Measurements from ENCODE around the gene SLC44A2. TPM values are rescaled to one million over a fixed set of nuclear protein-coding genes. Genes with fewer than 3 reads are reported as not detected.

The SLC44A2 gene
- total and polyA plus RNA-seq, 2 of the 8 experiments (the other 6 are each of a cell fraction or from before 2014, with no cell fraction given): 105 to 120 TPM

GRCh38 chr19:10620786-10621185 lies 4.6 kb upstream of the SLC44A2 start:
- H3K4me3 ChIP-seq (ENCODE audit: extremely low read depth in 1 of 4, insufficient read depth in 2 of 4, low read depth in 3 of 4, low read length in 4 of 4): no peak overlapping the region
- WGBS, 2 experiments (ENCODE audit: extremely low coverage in 1 of 2, insufficient coverage in 1 of 2, insufficient read length in 1 of 2, insufficient replicate concordance in 2 of 2, low coverage in 1 of 2, low lambda C conversion rate in 2 of 2, missing lambda C conversion rate in 1 of 2): 96% methylated on average over 4 of the region's 4 CpGs; no CpG with 5 or more reads in 1 of the 2 experiments
- H3K36me3 ChIP-seq (ENCODE audit: control insufficient read depth in 2 of 4, insufficient read depth in 4 of 4, low read length in 3 of 4): no peaks in the 10 kb centered on the region
- no peak overlapping the region for H2BK5ac ChIP-seq (ENCODE audit: low read depth, low read length)
- no peak overlapping the region for H2BK120ac ChIP-seq (replicated peaks; ENCODE audit: low read depth, low read length)
- no peak overlapping the region for H4K91ac ChIP-seq (replicated peaks; ENCODE audit: insufficient read length, low read length)
- H4K5ac ChIP-seq (ENCODE audit: insufficient read length, low read depth, low read length): no peak overlapping the region
- no peak overlapping the region; the same call in 1 of the 2 replicates for H2BK15ac ChIP-seq (ENCODE audit: low read length)
- FAIRE-seq (no peak), DNase-seq (ENCODE audit: low read depth in 1 of 2, low spot score in 2 of 2) (no peak)
- no peak overlapping the region for H3K14ac ChIP-seq (ENCODE audit: insufficient read length)
- H3K9ac ChIP-seq (replicated peaks in 1 of 4; ENCODE audit: extremely low read depth in 1 of 4, low read depth in 3 of 4, low read length in 3 of 4): no peak overlapping the region
- no peak overlapping the region for H2AK5ac ChIP-seq (ENCODE audit: low read depth, low read length)
- H3K79me2 ChIP-seq (ENCODE audit: control insufficient read depth in 1 of 2, insufficient read depth in 2 of 2, low read length in 2 of 2): peaks cover 0 to 1% of the 10 kb centered on the region in 2 experiments; a peak in 1 of 4 replicates
- peaks cover 4 to 9% (median 6%) of the 10 kb centered on the region in 4 experiments for H3K4me1 ChIP-seq (replicated peaks in 1 of 4; ENCODE audit: control insufficient read depth in 3 of 4, insufficient read depth in 4 of 4, low read length in 3 of 4)
- H3K27me3 ChIP-seq (replicated peaks in 1 of 4; ENCODE audit: control insufficient read depth in 3 of 4, extremely low read depth in 1 of 4, insufficient read depth in 3 of 4, low read length in 3 of 4): no peaks in the 10 kb centered on the region
- no peak overlapping the region for H3K23ac ChIP-seq (ENCODE audit: insufficient read length)
- H3K79me1 ChIP-seq (ENCODE audit: low read depth, low read length): peaks cover 7% of the 10 kb centered on the region
- no peak overlapping the region for H2BK20ac ChIP-seq (ENCODE audit: low read length)
- no peak overlapping the region for H4K8ac ChIP-seq (ENCODE audit: extremely low read depth, insufficient read depth, low read length)
- H3K23me2 ChIP-seq (ENCODE audit: low read depth, low read length): peaks cover 5% of the 10 kb centered on the region; the same call in 1 of the 2 replicates
- H3K9me3 ChIP-seq (ENCODE audit: insufficient read depth in 2 of 2, low read depth in 1 of 2, low read length in 1 of 2): no peaks in the 10 kb centered on the region
- no peak overlapping the region for H3K4me2 ChIP-seq (ENCODE audit: insufficient read depth in 1 of 2, low read depth in 2 of 2, low read length in 2 of 2)
- no peak overlapping the region for H3K27ac ChIP-seq (ENCODE audit: low read depth, low read length)
- TF ChIP-seq TAF1 (IDR thresholded peaks at IDR 0.05; ENCODE audit: low read depth, low read length) (no peak), POU5F1 (IDR thresholded peaks at IDR 0.05; ENCODE audit: low read depth, low read length) (no peak), BCL11A (IDR thresholded peaks at IDR 0.05; ENCODE audit: low read depth in 2 of 2, low read length in 2 of 2) (no peak), POLR2A (IDR thresholded peaks at IDR 0.05; ENCODE audit: control extremely low read depth in 1 of 2, low read depth in 2 of 2, low read length in 2 of 2) (no peak), SRF (IDR thresholded peaks at IDR 0.05; ENCODE audit: low read depth, low read length) (no peak), EP300 (IDR thresholded peaks at IDR 0.05; ENCODE audit: borderline replicate concordance in 1 of 2, low read depth in 2 of 2, low read length in 2 of 2) (no peak), CTCF (IDR thresholded peaks at IDR 0.05; ENCODE audit: control extremely low read depth in 1 of 3, insufficient read depth in 1 of 3, low read depth in 1 of 3, low read length in 3 of 3) (no peak), RXRA (IDR thresholded peaks at IDR 0.05; ENCODE audit: insufficient read depth, low read depth, low read length) (no peak), E2F6 (IDR thresholded peaks at IDR 0.05) (no peak)
- CTCF ChIA-PET (ENCODE audit: partially characterized antibody): interaction anchor here (1.1 to 6.1 kb wide), 4 partner anchors 14 to 39 kb away, joined by 3 to 46 read pairs (median 3); no protein-coding TSS in a partner anchor
- H2BK12ac ChIP-seq (ENCODE audit: low read depth, low read length): 0 out of 2 replicates have a peak overlapping the region, but pooled peaks have one; percentile 17
- no peaks in the 10 kb centered on the region for H4K20me1 ChIP-seq (replicated peaks in 1 of 2; ENCODE audit: control insufficient read depth in 1 of 2, insufficient read depth in 2 of 2, low read length in 2 of 2)
- no peak overlapping the region for H3K4ac ChIP-seq (replicated peaks; ENCODE audit: insufficient read length, low read depth, low read length)
- POLR2A ChIA-PET (ENCODE audit: partially characterized antibody): interaction anchor here (0.6 to 1.5 kb wide), 4 partner anchors 8 to 145 kb away, joined by 3 to 8 read pairs (median 4); no protein-coding TSS in a partner anchor
- no peak overlapping the region for H3K56ac ChIP-seq (replicated peaks; ENCODE audit: insufficient read length, low read depth, low read length)
- H3K18ac ChIP-seq (ENCODE audit: extremely low read depth, low read length): no peak overlapping the region
- H2AFZ ChIP-seq (ENCODE audit: low read length): no peak overlapping the region

All from H1 (cell line).